ENCODE measurements around the gene DUSP9.
A peak's percentile ranks its signal among the peaks of the same experiment; 100 is the strongest.
"Not testable (repeated sequence)": the region's sequence is repeated elsewhere in the genome, so short reads cannot be mapped to it uniquely, and the experiment has no call there.

DUSP9 gene, protein sequence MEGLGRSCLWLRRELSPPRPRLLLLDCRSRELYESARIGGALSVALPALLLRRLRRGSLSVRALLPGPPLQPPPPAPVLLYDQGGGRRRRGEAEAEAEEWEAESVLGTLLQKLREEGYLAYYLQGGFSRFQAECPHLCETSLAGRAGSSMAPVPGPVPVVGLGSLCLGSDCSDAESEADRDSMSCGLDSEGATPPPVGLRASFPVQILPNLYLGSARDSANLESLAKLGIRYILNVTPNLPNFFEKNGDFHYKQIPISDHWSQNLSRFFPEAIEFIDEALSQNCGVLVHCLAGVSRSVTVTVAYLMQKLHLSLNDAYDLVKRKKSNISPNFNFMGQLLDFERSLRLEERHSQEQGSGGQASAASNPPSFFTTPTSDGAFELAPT

GRCh38 chrX:153646620-153647373 is at the start of gene DUSP9:
DUSP9 (plus strand) TSS chrX:153647203; CDS start chrX:153647954, 751 bp downstream.
- DNase-seq: no peak

DNA sequence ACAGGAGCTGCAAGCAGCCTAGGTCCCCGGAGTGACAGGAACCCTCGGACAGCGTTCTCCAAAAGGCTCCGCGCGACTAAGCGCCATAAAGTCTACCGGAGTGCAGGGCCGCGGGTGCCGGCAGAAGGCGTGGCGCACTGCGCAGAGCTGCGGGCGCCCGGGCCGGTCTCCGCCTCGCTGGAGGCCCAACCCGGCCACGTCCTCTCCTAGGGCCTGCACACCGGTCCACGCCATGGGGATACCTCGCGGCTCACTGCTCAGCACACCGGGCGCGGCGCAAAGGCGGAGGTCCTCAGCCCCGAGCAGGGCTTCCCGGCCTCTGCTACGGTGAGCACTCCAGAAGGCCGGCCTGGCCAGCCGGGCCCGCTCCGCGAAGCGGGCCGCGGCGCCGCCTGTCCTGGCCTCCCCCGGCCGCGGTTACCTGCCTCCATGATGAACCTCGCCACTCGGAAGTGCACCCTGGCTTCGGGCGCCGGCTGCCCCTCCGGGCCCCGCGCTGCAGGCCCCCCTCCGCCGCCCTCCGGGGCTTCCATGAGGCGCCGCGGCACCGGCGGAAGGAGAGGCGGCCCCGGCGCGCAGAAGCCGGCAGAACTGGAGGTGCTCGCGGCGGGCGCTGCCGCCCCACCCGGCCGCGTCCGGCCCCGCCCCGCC is 48.3 kb upstream of the DUSP9 start, which contains the start of gene CCNQ:
Gene CCNQ, minus strand, starts transcription at position 599 of the 651 bp plus-strand sequence. Its CDS starts 66 bp downstream, at position 533.
- no peak for DNase-seq

- peak; percentile 69 for DNase-seq
Observed at GRCh38 chrX:153599192-153600031, 47.6 kb upstream of the DUSP9 start.

DNA sequence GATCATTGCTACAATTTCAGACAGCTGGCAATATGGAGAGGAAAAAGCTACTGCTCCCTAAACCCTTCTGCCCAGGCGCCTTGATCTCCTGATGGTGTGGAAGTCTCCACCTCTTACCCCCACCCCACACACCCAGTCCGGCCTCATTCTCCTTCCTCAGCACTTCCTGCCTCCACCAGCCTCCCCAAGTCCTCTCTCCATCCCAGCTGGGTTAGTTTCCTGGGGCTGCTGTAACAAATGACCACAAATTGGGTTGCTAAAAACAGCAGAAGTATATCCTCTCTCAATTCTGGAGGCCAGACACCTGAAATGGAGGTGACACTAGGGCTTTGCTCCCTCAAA is 47.0 kb upstream of the DUSP9 start:
- no peak for DNase-seq

DNA sequence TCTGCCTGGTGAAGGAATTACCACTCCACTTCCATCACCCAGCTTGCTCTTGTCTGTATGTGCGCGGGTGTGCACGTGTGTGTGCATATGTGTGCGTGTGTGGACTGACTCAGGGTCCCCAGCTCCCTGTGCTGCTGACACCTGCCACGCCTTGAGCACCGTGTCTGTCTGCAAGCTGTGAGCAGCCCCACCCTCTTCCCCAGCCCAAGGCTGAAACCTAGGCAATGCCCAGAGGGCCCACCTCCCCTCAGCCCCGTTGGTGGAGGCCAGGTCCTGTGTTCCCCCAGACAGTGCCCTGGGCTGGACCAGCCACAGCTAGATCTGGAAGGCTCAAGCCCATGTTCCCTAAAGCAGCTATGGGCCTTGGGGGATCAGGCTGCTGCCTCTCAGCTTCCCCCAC is 46.1 kb upstream of the DUSP9 start:
- no peak for DNase-seq

- DNase-seq: no peak
Observed at GRCh38 chrX:153601511-153602110, 45.4 kb upstream of the DUSP9 start.

GRCh38 chrX:153602601-153603000 is 44.4 kb upstream of the DUSP9 start:
- no peak for DNase-seq

GRCh38 chrX:153603131-153603656 is 43.8 kb upstream of the DUSP9 start:
- DNase-seq: no peak

GRCh38 chrX:153604666-153605380 is 42.2 kb upstream of the DUSP9 start:
- DNase-seq: not testable (repeated sequence)

- no peak for DNase-seq
Observed at GRCh38 chrX:153606503-153606902, 40.5 kb upstream of the DUSP9 start.

DNA sequence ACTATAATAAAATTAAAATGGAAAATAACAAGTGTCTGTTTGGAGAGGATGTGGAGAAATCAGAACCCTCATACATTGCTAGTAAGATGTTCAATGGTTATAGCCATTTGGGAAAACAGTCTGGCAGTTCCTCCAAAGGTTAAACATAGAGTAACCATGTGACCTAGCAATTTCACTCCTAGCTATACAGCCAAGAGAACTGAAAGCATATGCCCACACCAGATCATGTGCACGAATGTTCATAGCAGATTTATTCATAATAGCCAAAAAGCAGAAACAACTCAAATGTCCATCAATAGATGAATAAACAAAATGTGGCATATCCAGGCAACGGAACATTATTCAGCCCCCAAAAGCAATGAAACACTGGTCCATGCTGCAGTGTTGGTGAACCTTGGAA is 38.6 kb upstream of the DUSP9 start:
- no peak for DNase-seq

- DNase-seq: no peak
Observed at GRCh38 chrX:153608806-153609205, 38.2 kb upstream of the DUSP9 start.

GRCh38 chrX:153609917-153610835 is 36.8 kb upstream of the DUSP9 start:
- DNase-seq: peak; percentile 73

- no peak for DNase-seq
Observed at GRCh38 chrX:153610836-153611213, 36.2 kb upstream of the DUSP9 start.

DNA sequence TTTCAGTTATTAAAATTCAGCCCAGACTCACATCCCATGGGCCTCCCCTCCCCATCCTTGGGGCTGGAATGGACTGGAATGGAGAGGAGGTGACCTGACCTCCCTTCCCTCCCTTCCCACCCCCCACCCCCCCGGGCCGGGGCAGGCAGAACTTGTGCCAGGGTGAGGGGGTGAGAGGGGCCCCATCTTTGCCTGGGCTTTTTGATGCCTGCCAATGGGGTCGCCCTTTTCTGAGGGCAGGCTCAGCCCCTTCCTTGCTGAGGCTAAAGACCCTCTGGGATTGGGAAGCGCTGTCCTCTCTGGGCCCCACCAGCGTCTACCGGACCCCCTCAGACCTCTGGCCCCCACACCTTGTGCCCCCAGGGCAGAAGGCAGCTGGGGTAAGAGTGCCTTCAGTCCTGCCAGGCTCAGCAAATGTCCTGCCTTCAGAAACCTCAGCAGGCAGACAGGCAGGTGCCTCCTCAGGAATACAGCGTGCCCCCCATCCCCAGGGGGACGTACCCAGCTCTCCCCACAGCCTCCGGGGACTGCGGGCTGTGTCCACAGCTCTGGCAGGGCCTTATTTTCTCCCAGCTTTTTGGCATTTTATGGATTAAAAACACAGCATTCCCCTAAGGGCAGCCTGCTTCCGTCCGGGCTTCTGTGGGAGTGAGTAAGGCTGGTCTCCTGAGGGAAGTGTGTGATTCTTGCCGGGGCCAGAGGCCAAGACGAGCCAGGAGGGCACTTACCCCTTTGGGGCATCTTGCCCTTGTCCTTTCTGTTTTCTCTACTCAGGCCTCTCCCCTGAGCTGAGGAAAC is 35.5 kb upstream of the DUSP9 start:
- DNase-seq: no peak

GRCh38 chrX:153612413-153612812 is 34.6 kb upstream of the DUSP9 start:
- DNase-seq: no peak

DNA sequence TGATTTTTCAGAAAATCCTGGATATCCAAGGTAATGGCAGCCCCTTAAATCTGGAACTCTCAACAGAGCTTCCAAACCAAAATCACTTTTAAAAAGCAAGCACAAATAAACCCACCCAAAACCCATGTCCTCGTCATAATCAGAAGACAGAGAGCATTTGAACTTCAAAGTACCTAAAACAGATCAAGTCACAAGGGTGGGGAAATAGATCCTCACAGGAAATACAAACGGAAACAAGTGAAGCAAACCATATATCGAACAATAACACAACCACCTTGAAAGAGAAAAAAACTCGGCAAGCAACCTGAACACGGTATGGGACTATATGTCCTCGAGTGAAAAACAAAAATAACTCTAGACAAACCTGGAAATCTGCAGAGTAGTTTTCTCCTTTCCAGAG is 32.2 kb upstream of the DUSP9 start:
- DNase-seq: no peak

DNA sequence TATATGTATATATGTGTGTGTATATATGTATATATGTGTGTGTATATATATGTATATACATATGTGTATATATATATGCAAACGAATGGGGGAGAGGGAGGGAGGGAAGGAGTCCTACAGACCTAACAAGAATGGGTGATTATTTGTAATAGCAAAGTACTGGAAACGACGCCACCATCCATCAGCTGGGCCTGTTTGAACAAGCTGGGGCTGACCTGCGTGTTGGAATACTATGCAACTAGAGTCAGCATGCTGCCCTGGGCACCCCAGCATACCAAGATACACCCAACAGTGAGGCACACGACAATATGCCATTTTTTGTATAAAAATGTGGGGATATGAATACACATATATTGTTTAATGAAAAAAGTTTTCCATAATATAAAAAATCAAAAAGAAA is 26.4 kb upstream of the DUSP9 start:
- DNase-seq: no peak

GRCh38 chrX:153621949-153622598 is 24.9 kb upstream of the DUSP9 start:
- no peak for DNase-seq
